ENCODE data around the gene GSK3B. TPM values are rescaled to one million over a fixed set of nuclear protein-coding genes. Genes with fewer than 3 reads are reported as not detected.

GSK3B gene
- total RNA-seq, 3 donors from 2014 or later (not counting 1 experiment from before 2014, with no cell fraction given), result 61.3 to 67.0 (median 62.7) TPM

DNA sequence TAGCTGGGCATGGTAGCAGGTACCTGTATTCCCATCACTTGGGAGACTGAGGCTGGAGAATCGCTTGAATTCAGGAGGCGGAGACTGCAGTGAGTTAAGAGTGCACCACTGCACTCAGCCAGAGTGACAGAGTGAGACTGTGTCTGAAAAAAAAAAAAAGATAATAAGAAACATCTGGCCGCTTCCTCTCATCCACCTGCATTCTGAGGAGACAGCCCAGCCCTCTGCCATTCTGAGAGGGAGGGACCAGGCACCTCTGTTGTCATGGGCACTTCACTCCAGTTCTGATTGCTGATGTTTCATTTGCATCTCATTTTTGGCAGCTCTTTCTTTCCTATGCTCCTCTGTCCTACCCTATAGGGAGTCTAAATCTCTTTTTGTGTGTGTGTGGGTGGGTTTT, 36.4 kb upstream of the GSK3B start:
- Mint-ChIP-seq H3K27ac (no peak overlapping the region), H3K4me1 (no peaks in the 10 kb centered on the region), H3K9me3 (no peaks in the 10 kb centered on the region), H3K36me3 (no peaks in the 10 kb centered on the region), H3K4me3 (no peak overlapping the region), H3K27me3 (ENCODE audit: low read depth in 2 of 2) (peaks cover 0 to 2% of the 10 kb centered on the region in 2 donors)
- intact Hi-C loops (cut with micrococcal nuclease), result no loop called here
- TF ChIP-seq CTCF (IDR thresholded peaks at IDR 0.05), result no peak
- Histone ChIP-seq H3K27me3 (ENCODE audit: control insufficient read depth, insufficient read depth, low read length) (no peaks in the 10 kb centered on the region), H3K9me3 (ENCODE audit: control insufficient read depth, insufficient read depth, low read length) (no peaks in the 10 kb centered on the region), H3K27ac (ENCODE audit: low read length) (no peak overlapping the region), H3K36me3 (ENCODE audit: control insufficient read depth, insufficient read depth, low read length) (no peaks in the 10 kb centered on the region), H3K4me1 (ENCODE audit: control insufficient read depth, insufficient read depth, low read length) (no peaks in the 10 kb centered on the region), H3K4me3 (ENCODE audit: low read length) (no peak overlapping the region)
- no peak for ATAC-seq
- 92% methylated on average over 3 of the region's 3 CpGs for whole genome bisulfite sequencing (ENCODE audit: insufficient coverage)
- DNase-seq, result no peak

GRCh38 chr3:120129718-120130513, 35.7 kb upstream of the GSK3B start:
- no peak for ATAC-seq
- 98% methylated on average over 2 of the region's 2 CpGs for WGBS (ENCODE audit: insufficient coverage)
- no peak for TF ChIP-seq CTCF (IDR thresholded peaks at IDR 0.05)

GRCh38 chr3:120129051-120129450, 34.8 kb upstream of the GSK3B start:
- ATAC-seq (no peak), DNase-seq (no peak)
- WGBS (ENCODE audit: insufficient coverage), result 100% methylated on average over 1 of the region's 1 CpG
- H3K9me3 Mint-ChIP-seq, result no peaks in the 10 kb centered on the region
- Histone ChIP-seq H3K27ac (ENCODE audit: low read length) (no peak overlapping the region), H3K4me1 (ENCODE audit: control insufficient read depth, insufficient read depth, low read length) (no peaks in the 10 kb centered on the region), H3K36me3 (ENCODE audit: control insufficient read depth, insufficient read depth, low read length) (no peaks in the 10 kb centered on the region), H3K4me3 (ENCODE audit: low read length) (no peak overlapping the region), H3K27me3 (ENCODE audit: control insufficient read depth, insufficient read depth, low read length) (no peaks in the 10 kb centered on the region), H3K9me3 (ENCODE audit: control insufficient read depth, insufficient read depth, low read length) (no peaks in the 10 kb centered on the region)
- no peak overlapping the region for H3K27ac Mint-ChIP-seq
- TF ChIP-seq CTCF (IDR thresholded peaks at IDR 0.05), result no peak
- no peak overlapping the region for H3K4me3 Mint-ChIP-seq
- H3K4me1 Mint-ChIP-seq, result no peaks in the 10 kb centered on the region
- H3K36me3 Mint-ChIP-seq, result no peaks in the 10 kb centered on the region
- peaks cover 0 to 2% of the 10 kb centered on the region in 2 donors for H3K27me3 Mint-ChIP-seq (ENCODE audit: low read depth in 2 of 2)
- intact Hi-C loops (cut with micrococcal nuclease), result no loop called here

More at GRCh38 chr3:120129718-120130513, 35.7 kb upstream of the GSK3B start:
- Histone ChIP-seq H3K27me3 (ENCODE audit: control insufficient read depth, insufficient read depth, low read length) (no peaks in the 10 kb centered on the region), H3K36me3 (ENCODE audit: control insufficient read depth, insufficient read depth, low read length) (no peaks in the 10 kb centered on the region), H3K4me1 (ENCODE audit: control insufficient read depth, insufficient read depth, low read length) (no peaks in the 10 kb centered on the region), H3K4me3 (ENCODE audit: low read length) (no peak overlapping the region), H3K27ac (ENCODE audit: low read length) (no peak overlapping the region), H3K9me3 (ENCODE audit: control insufficient read depth, insufficient read depth, low read length) (no peaks in the 10 kb centered on the region)
- no peak for DNase-seq
- Mint-ChIP-seq H3K27me3 (ENCODE audit: low read depth in 2 of 2) (peaks cover 0 to 2% of the 10 kb centered on the region in 2 donors), H3K4me1 (no peaks in the 10 kb centered on the region), H3K9me3 (no peaks in the 10 kb centered on the region), H3K36me3 (no peaks in the 10 kb centered on the region), H3K4me3 (no peak overlapping the region), H3K27ac (no peak overlapping the region)
- intact Hi-C loops (cut with micrococcal nuclease), result no loop called here

GRCh38 chr3:120125992-120126391, 31.7 kb upstream of the GSK3B start:
- no peak overlapping the region for H3K27ac ChIP-seq (ENCODE audit: low read length)
- Mint-ChIP-seq H3K4me1 (no peaks in the 10 kb centered on the region), H3K4me3 (no peak overlapping the region), H3K27me3 (ENCODE audit: low read depth in 2 of 2) (peaks cover 2 to 3% of the 10 kb centered on the region in 2 donors), H3K9me3 (no peaks in the 10 kb centered on the region), H3K36me3 (no peaks in the 10 kb centered on the region), H3K27ac (no peak overlapping the region)
- H3K9me3 ChIP-seq (ENCODE audit: control insufficient read depth, insufficient read depth, low read length), result no peaks in the 10 kb centered on the region
- no peaks in the 10 kb centered on the region for H3K27me3 ChIP-seq (ENCODE audit: control insufficient read depth, insufficient read depth, low read length)
- no peak overlapping the region for H3K4me3 ChIP-seq (ENCODE audit: low read length)
- ATAC-seq (no peak), DNase-seq (no peak)
- TF ChIP-seq CTCF (IDR thresholded peaks at IDR 0.05), result no peak
- no peaks in the 10 kb centered on the region for H3K36me3 ChIP-seq (ENCODE audit: control insufficient read depth, insufficient read depth, low read length)
- intact Hi-C loops (cut with micrococcal nuclease), result no loop called here
- H3K4me1 ChIP-seq (ENCODE audit: control insufficient read depth, insufficient read depth, low read length), result no peaks in the 10 kb centered on the region
